Astrocyte (in vitro differentiated cells and primary cell): Measurements from ENCODE around the gene SRRM4. TPM values are rescaled to one million over a fixed set of nuclear protein-coding genes. Genes with fewer than 3 reads are reported as not detected.

Experiments
- DNase-seq: peaks from one replicate; pipeline ENCODE4 v3.0.0-alpha.2; 2010; ENCODE audit warnings: low read depth
- FAIRE-seq: peaks from 2 replicates; lab custom pipeline; 2011; peaks lifted over from hg19 to GRCh38; lab: Jason Lieb, UNC
- H2AFZ ChIP-seq: 2 replicates; pipeline ENCODE4 v1.6.0; 2012; ENCODE audit warnings: low read depth, low read length, inconsistent platforms
- H3K27ac ChIP-seq: 2 replicates; pipeline ENCODE4 v1.5.1; 2011; ENCODE audit warnings: low read depth, low read length, inconsistent platforms
- H3K27me3 ChIP-seq: 2 replicates; pipeline ENCODE4 v1.6.0; 2011; ENCODE audit warnings: low read length, inconsistent platforms; ENCODE audit not compliant: insufficient read depth
- H3K36me3 ChIP-seq: 2 replicates; pipeline ENCODE4 v1.5.1; 2011; ENCODE audit warnings: low read length, inconsistent platforms; ENCODE audit not compliant: insufficient read depth
- H3K4me1 ChIP-seq: 2 replicates; pipeline ENCODE4 v1.5.1; 2011; ENCODE audit warnings: low read length, inconsistent platforms; ENCODE audit not compliant: insufficient read depth
- H3K4me2 ChIP-seq: 2 replicates; pipeline ENCODE4 v1.6.0; 2012; ENCODE audit warnings: low read length, inconsistent platforms
- H3K4me3 ChIP-seq: 2 replicates; pipeline ENCODE4 v1.5.1; 2011; ENCODE audit warnings: low read depth, mild to moderate bottlenecking, low read length, inconsistent platforms; ENCODE audit not compliant: insufficient read depth
- H3K79me2 ChIP-seq: 2 replicates; pipeline ENCODE4 v1.6.0; 2012; ENCODE audit warnings: mild to moderate bottlenecking, low read length, inconsistent platforms; ENCODE audit not compliant: insufficient read depth
- H3K9ac ChIP-seq: 2 replicates; pipeline ENCODE4 v1.6.0; 2012; ENCODE audit warnings: mild to moderate bottlenecking, low read length, inconsistent platforms
- H3K9me3 ChIP-seq: 2 replicates; pipeline ENCODE4 v1.5.1; 2012; ENCODE audit warnings: low read depth, mild to moderate bottlenecking, low read length, inconsistent platforms; ENCODE audit not compliant: insufficient read depth
- H4K20me1 ChIP-seq: 2 replicates; pipeline ENCODE4 v1.6.0; 2012; ENCODE audit warnings: low read length, inconsistent platforms; ENCODE audit not compliant: insufficient read depth
- H3K27ac Mint-ChIP-seq: one replicate; pipeline ENCODE4 v1.8.0; 2021; ENCODE audit warnings: mild to moderate bottlenecking, mixed read lengths; ENCODE audit not compliant: unreplicated experiment
- H3K27me3 Mint-ChIP-seq: one replicate; pipeline ENCODE4 v1.8.0; 2021; ENCODE audit warnings: low read depth, mixed read lengths; ENCODE audit not compliant: unreplicated experiment
- H3K36me3 Mint-ChIP-seq: one replicate; pipeline ENCODE4 v1.8.0; 2021; ENCODE audit warnings: low read depth, mixed read lengths; ENCODE audit not compliant: unreplicated experiment
- H3K4me1 Mint-ChIP-seq: one replicate; pipeline ENCODE4 v1.8.0; 2021; ENCODE audit warnings: low read depth, mixed read lengths; ENCODE audit not compliant: unreplicated experiment
- H3K4me3 Mint-ChIP-seq: one replicate; pipeline ENCODE4 v1.8.0; 2021; ENCODE audit warnings: mild to moderate bottlenecking, moderate library complexity, mixed read lengths; ENCODE audit not compliant: unreplicated experiment
- H3K9me3 Mint-ChIP-seq: one replicate; pipeline ENCODE4 v1.8.0; 2021; ENCODE audit warnings: mild to moderate bottlenecking, mixed read lengths; ENCODE audit not compliant: unreplicated experiment
- CTCF ChIP-seq: IDR thresholded peaks from 2 replicates; pipeline ENCODE4 v1.5.1; 2011; ENCODE audit warnings: low read depth, mild to moderate bottlenecking, inconsistent platforms, low read length, moderate library complexity; ENCODE audit not compliant: insufficient read depth
- EZH2 ChIP-seq: IDR thresholded peaks from 2 replicates; pipeline ENCODE4 v1.6.1; 2012; ENCODE audit warnings: mild to moderate bottlenecking, low read length, inconsistent platforms; ENCODE audit not compliant: insufficient read depth
- total RNA-seq: library from RNA; stranded (reverse); gene quantifications from 2 replicates; pipeline ENCODE4 v1.2.1, GENCODE V29; 2021

The SRRM4 gene
- total RNA-seq, 1 donor from 2014 or later = 0.30 TPM

GRCh38 chr12:119207063-119207560 lies 225.8 kb downstream of the SRRM4 start:
- DNase-seq = no peak
- Histone ChIP-seq H3K4me3 (no peak overlapping the region), H3K4me1 (no peaks in the 10 kb centered on the region), H3K36me3 (no peaks in the 10 kb centered on the region), H3K27ac (no peak overlapping the region), H4K20me1 (no peaks in the 10 kb centered on the region), H3K9ac (no peak overlapping the region), H2AFZ (no peak overlapping the region), H3K9me3 (no peaks in the 10 kb centered on the region), H3K79me2 (no peaks in the 10 kb centered on the region), H3K4me2 (no peak overlapping the region), H3K27me3 (no peaks in the 10 kb centered on the region)
- no peak for TF ChIP-seq EZH2
- no peak for TF ChIP-seq CTCF
- Mint-ChIP-seq H3K9me3 (no peaks in the 10 kb centered on the region), H3K27me3 (peaks cover 21% of the 10 kb centered on the region), H3K4me3 (no peak overlapping the region), H3K36me3 (no peaks in the 10 kb centered on the region), H3K4me1 (no peaks in the 10 kb centered on the region), H3K27ac (no peak overlapping the region)
- no peak for FAIRE-seq

- H3K79me2 ChIP-seq = no peaks in the 10 kb centered on the region
- H3K27me3 ChIP-seq = no peaks in the 10 kb centered on the region
- TF ChIP-seq EZH2 (no peak), CTCF (no peak)
- Mint-ChIP-seq H3K36me3 (no peaks in the 10 kb centered on the region), H3K4me3 (no peak overlapping the region), H3K27me3 (peaks cover 21% of the 10 kb centered on the region), H3K9me3 (no peaks in the 10 kb centered on the region), H3K4me1 (no peaks in the 10 kb centered on the region), H3K27ac (peak overlapping the region; percentile 9)
- FAIRE-seq = no peak
- H3K4me2 ChIP-seq = no peak overlapping the region
- H3K4me1 ChIP-seq = no peaks in the 10 kb centered on the region
- no peak overlapping the region for H3K4me3 ChIP-seq
- no peaks in the 10 kb centered on the region for H3K36me3 ChIP-seq
- no peak overlapping the region for H2AFZ ChIP-seq
- DNase-seq = no peak
- no peaks in the 10 kb centered on the region for H4K20me1 ChIP-seq
- no peak overlapping the region for H3K9ac ChIP-seq
- H3K27ac ChIP-seq = no peak overlapping the region
- H3K9me3 ChIP-seq = no peaks in the 10 kb centered on the region
Measured at GRCh38 chr12:119208626-119209061, 227.3 kb downstream of the SRRM4 start.

GRCh38 chr12:119211884-119212283 lies 230.5 kb downstream of the SRRM4 start:
- no peak overlapping the region for H3K9ac ChIP-seq
- Mint-ChIP-seq H3K36me3 (no peaks in the 10 kb centered on the region), H3K27me3 (peaks cover 18% of the 10 kb centered on the region), H3K9me3 (no peaks in the 10 kb centered on the region), H3K27ac (no peak overlapping the region), H3K4me1 (no peaks in the 10 kb centered on the region), H3K4me3 (no peak overlapping the region)
- FAIRE-seq (no peak), DNase-seq (no peak)
- no peak overlapping the region for H3K27ac ChIP-seq
- no peaks in the 10 kb centered on the region for H3K9me3 ChIP-seq
- H3K4me3 ChIP-seq = no peak overlapping the region
- H3K36me3 ChIP-seq = no peaks in the 10 kb centered on the region
- H3K27me3 ChIP-seq = no peaks in the 10 kb centered on the region
- H3K79me2 ChIP-seq = no peaks in the 10 kb centered on the region
- TF ChIP-seq EZH2 (no peak), CTCF (no peak)
- H4K20me1 ChIP-seq = no peaks in the 10 kb centered on the region
- H3K4me1 ChIP-seq = no peaks in the 10 kb centered on the region
- H3K4me2 ChIP-seq = no peak overlapping the region
- H2AFZ ChIP-seq = no peak overlapping the region
